CD4-positive, alpha-beta T cell treated with Interleukin-6 for 4 hours (primary cell): ENCODE measurements around the gene CYP4A11.
"Not testable (repeated sequence)": the region's sequence is repeated elsewhere in the genome, so short reads cannot be mapped to it uniquely, and the experiment has no call there.

Experiments
- DNase-seq: peaks from one replicate; pipeline ENCODE4 v3.0.0-alpha.2; 2020; ENCODE audit warnings: mixed read lengths

Gene CYP4A11, protein sequence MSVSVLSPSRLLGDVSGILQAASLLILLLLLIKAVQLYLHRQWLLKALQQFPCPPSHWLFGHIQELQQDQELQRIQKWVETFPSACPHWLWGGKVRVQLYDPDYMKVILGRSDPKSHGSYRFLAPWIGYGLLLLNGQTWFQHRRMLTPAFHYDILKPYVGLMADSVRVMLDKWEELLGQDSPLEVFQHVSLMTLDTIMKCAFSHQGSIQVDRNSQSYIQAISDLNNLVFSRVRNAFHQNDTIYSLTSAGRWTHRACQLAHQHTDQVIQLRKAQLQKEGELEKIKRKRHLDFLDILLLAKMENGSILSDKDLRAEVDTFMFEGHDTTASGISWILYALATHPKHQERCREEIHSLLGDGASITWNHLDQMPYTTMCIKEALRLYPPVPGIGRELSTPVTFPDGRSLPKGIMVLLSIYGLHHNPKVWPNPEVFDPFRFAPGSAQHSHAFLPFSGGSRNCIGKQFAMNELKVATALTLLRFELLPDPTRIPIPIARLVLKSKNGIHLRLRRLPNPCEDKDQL

DNA sequence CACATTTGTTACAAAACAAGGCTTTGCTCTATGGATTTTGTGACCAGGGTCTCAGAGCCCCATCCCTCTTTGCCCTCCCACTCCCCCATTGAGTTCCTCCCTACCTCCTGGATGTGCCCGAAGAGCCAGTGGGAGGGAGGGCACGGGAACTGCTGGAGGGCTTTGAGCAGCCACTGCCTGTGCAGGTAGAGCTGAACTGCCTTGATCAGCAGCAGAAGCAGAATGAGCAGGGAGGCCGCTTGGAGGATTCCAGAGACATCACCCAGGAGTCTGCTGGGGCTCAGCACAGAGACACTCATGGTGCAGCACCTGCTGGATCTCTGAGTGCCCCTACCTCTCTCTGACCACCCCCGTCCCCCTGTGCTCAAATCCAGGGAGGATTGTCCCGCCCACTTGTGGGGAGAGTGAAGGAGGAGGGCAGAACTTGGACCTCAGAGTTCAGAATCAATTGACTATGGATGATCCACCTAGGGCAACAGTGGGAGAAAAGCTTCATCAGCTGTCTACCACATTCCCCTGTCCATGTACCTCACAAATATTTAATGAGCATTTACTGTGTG lies at the start of gene CYP4A11:
CYP4A11 (minus strand) TSS at position 342 of the 560 bp plus-strand sequence; CDS start at position 299, 43 bp downstream.
- DNase-seq, result no peak

DNA sequence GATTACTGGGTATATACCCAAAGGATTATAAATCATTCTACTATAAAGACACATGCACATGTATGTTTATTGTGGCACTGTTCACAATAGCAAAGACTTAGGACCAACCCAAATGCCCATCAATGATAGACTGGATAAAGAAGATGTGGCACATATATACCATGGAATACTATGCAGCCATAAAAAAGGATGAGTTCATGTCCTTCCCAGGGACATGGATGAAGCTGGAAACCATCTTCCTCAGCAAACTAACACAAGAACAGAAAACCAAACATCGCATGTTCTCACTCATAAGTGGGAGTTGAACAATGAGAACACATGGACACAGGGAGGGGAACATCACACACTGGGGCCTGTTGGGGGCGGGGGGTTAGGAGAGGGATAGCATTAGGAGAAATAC lies 49.3 kb upstream of the CYP4A11 start:
- not testable (repeated sequence) for DNase-seq

DNA sequence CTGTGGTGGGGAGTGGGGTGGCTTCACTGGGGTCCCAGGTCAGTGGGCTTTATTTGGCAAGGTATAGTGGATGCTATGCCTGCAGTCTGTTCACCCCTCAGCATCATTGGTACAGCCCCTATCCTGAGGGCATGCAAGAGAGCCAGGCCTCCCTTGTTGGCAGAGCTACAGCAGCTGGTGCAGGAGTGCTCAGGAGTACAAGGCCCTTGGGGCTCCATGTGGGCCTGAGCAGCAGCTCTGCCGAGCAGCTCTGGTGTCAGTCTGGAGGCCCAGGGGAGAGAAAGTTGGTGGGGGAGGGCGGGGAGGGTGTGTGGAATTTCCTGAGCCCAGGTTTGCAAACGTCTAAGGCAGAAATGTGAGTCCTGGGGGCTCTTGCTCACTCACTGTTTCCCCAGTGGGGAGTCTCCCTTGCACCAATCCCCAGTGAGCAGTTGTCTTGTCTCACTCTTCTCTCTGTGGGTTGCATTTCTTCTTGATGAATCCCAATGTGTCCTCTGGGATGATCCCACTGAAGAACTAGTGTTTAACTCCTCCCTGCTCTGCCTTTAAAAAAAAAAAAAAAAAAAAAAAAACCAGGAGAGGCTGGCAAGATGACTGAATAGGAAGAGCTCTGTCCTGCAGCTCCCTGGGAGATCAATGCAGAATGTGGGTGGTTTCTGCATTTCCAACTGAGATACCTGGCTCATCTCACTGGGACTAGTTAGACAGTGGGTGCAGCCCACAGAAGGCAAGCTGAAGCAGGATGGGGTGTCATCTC lies 42.7 kb upstream of the CYP4A11 start:
- no peak for DNase-seq

DNA sequence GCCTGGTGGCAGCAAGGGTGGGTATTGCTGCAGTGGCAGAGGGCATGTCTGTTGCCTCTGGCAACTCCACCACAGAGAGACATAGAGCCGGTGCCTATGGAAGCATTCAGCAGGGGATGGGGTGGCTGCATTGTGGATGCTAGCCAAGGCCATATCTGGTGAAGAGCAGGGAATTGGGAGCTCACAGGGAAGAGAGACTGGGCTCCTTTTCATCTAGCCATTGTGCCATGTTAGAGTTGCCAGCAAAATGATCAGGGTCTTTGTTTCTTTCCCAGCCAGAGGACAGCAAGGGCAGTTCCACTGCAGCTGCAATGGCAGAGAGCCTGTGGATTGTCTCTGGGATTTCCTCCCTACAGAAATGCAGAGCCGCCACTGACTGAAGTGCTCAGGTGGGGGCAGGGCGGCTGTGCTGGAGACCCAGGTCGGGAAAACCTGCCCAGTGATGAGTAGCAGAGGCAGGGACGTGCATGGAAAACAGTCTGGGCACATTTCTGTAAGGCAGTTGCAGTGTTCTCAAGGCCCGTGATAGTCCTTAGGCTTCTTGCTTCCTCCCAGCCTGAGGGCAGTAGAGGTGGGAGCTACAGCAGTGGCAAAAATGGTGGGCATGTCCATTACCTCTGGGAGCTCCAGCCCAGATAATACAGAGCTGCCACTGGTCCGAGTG lies 42.0 kb upstream of the CYP4A11 start:
- no peak for DNase-seq

DNA sequence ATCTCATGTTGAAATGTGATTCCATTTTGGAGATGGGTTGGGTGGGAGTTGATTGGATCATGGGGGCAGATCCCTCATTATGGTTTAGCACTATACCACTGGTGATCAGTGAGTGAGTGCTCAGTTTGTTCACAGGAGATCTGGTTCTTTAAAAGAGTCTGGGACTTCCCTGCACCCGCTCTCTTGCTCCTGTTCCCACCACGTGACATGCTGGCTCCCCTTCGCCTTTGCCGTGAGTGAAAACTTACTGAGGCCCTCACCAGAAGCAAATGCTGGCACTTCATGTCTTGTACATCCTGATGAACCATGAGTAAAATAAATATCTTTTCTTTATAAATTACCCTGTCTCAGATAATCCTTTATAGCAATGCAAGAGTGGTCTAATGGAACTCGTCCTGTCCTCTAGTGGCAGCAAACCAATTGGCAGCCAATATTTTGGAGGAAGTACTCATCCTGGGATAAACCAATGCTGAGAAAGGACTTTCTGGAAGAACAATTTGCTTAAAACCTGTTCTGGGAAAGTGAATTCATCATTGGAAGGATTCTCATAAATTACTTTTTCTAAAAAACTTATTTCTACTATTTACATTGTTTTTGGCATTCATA lies 27.8 kb upstream of the CYP4A11 start:
- no peak for DNase-seq

DNA sequence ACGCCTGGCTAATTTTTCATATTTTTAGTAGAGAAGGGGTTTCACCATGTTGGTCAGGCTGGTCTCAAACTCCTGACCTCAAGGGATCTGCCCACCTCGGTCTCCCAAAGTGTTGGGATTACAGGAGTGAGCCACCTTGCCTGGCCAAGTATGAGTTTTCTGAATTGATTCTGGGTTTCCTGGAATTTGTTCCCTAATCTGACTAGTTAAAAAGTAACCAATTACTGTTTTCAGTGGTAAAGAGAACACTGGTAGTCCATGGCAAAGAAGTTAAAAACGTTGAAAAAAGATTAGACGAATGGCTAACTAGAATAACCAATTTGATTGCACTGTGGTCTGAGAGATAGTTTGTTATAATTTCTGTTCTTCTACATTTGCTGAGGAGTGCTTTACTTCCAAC lies 21.0 kb upstream of the CYP4A11 start:
- not testable (repeated sequence) for DNase-seq

DNA sequence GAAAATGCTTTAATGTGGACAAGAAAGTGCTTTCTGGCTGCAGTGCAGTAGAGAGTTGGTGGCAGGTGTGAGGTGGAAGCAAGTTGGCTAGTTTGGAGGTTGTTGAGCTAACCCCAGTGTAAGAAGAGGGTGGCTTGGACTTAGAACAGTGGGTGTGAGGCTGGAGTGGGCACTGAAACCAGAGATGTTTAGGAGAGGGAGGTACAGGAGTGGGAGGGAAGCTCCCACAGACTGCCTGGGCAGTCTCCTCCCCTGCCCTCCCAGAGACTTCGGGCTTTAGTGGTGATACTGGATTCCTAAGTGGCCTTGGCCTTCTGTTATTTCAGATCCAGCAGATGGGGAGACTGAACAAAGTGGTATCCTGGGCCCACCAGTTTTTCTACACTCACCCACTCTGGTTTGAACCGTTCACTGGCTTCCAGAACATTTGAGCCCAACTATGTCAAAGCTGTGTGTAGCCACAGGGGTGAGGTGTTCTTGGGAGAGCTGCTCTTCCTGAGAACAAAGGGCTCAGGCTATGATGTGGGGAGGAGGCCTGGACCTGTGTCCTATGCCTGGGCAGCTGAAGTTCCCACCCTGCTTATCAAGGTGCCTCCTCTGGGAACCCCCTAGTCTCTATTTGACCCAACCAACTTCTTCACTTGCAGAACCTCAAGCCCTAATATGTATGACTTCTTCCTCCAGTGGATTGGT lies 19.9 kb upstream of the CYP4A11 start:
- no peak for DNase-seq

DNA sequence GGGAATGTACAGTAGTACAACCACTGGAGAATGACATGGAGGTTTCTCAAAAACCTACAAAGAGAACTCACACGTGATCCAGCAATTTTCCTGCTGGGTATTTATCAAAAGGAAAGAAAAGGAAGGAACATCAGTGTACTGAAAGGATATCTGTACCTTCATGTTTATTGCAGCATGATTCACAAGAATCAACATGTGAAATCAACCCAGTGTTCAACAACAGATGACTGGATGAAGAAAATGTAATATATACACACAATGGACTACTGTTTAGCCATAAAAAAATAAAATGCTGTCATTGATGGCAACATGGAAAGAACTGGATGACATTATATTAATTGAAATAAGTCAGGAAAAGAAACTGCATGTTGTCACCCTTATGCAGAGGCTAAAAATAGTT lies 19.0 kb upstream of the CYP4A11 start:
- DNase-seq, result no peak

DNA sequence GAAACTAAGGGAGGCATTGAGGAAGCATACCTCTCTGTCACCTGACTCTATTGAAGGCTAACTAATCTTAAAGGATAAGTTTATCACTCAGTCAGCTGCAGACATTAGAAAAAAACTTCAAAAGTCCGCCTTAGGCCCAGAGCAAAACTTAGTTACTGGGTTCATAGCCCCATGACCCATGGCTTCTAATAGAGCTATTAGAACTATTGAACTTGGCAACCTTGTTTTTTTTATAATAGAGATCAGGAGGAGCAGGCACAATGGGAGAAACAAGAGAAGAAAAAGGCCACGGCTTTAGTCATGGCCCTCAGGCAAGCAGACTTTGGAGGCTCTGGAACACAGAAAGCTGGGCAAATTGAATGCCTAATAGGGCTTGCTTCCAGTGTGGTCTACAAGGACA lies 13.8 kb upstream of the CYP4A11 start:
- not testable (repeated sequence) for DNase-seq

DNA sequence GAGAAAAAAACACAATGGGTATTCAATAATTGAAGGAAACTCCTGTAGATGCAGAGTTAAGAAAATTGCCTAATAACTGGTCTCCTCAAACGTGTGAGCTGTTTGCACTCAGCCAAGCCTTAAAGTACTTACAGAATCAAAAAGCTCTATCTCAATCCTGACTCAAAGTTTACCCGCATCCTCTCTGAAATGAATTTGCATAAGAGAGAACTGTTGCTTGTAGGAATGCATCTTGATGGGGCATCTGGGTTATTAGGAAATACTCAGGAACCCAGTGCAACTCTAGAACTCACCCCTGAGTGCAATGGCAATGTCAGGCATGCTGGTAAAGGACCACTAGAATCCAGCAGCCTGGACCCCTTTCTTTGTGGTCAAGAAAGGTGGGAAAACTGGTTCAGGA lies 12.6 kb upstream of the CYP4A11 start:
- not testable (repeated sequence) for DNase-seq

DNA sequence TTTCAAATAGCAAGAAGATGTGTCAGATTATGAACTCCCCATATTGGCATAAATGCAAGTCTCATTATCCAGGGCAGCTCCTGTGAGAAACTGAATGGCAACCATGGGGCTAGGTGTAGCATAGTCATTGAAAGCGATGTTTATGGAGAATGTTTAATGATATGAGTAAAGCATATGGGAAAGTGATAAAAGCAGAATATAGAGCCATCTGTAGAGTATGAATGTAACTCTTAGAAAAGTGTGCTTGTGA lies 8.1 kb upstream of the CYP4A11 start:
- DNase-seq, result not testable (repeated sequence)

DNA sequence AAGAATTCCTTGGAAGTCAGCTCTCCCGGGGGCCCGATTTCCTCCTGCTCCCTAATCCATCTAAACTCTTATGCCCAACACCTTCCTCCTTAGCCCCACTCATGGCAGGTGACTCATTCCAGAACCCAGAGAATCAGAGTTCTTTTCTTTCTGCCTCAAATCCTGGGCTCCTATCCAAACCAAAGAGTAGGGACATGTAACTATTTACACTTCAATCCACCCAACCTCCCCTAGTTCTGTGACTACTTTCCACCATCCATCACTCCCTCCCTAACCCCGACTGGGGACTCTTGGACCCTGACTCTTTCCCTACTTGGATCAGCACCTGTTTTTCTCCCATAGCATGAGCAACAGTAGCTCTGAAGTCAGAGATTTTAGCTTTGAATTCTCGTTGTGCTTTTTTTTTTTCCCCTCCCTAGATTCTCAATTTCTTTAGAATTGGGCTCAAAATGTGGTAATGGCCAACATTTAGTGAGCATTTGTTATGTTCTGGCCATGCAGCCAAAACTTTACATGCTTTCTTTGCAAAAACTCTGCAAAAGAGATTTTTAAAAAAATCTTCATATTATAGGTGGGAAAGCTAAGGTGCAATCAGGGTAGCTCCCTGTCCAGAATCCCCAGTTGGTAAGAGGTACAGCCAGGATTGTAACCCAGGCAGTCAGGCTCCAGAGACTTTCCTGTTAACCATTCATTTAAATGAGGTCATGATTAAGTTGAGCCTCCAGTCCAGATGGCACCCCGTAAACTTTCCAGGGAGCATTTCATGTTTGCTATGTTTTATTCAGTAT lies 7.5 kb upstream of the CYP4A11 start:
- no peak for DNase-seq

DNA sequence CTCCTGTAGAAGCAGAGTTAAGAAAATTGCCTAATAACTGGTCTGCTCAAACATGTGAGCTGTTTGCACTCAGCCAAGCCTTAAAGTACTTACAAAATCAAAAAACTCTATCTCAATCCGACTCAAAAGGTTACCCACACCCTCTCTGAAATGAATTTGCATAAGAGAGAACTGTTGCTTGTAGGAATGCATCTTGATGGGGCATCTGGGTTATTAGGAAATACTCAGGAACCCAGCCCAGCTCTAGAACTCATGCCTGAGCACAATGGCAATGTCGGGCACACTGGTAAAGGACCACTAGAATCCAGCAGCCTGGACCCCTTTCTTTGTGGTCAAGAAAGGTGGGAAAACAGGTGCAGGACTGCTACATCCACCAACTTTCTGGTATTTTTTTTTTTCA lies 6.4 kb upstream of the CYP4A11 start:
- not testable (repeated sequence) for DNase-seq

DNA sequence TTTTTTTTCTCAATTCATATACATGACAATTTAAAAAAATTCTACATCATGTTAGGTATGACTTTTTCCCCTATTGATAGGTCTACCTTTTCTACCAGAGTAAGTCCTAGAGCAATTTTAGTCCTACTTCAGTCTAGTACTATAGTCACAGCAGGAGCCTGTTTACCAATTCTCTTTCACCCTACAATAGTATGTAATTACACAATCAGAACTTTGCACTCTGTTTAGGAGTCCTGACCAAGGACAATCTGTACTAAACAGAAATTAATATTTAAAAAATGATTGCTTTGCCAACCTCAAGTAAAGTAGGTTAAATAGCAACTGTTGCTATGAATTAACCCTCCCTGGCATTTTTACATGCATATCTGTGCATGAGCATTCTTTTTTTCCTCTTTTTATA lies 810 bp upstream of the CYP4A11 start:
- no peak for DNase-seq

DNA sequence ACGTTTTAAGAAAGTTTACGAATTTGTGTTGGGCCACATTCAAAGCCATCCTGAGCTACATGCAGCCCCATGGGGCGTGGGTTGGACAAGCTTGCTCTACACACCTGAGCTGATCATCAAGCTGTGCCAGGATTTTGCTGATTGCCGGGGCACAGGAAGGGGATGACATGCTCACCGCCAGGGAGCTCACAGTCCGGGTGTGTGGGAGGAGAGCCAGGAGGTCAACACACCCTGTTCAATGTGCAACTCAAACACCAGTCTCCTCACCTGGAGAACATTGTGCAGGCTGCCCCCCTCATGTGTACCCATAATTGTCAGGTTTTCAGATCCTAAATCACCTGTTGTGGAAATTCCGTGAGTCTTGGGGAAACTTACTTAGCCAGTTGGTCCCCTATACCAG lies 969 bp downstream of the CYP4A11 start:
- DNase-seq, result no peak

DNA sequence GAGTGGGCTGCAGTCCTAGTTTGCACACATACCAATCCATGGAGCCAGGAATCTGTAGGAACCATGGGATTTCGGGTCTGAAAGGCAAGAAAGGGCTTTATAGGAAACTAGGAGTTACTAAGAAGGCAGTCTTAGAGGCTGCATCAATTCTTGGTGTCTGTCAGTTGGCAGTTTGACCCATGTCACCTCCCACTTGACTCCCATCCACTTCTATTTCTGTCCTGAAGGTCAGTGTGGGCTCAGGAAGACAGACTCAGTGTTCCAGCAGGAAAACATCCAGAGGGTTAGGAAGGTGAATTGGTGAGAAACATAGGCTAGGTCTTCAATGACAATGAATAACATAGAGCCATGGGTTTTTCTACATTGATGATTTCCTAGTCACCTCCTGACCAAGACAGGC lies 4.0 kb downstream of the CYP4A11 start:
- DNase-seq, result no peak

DNA sequence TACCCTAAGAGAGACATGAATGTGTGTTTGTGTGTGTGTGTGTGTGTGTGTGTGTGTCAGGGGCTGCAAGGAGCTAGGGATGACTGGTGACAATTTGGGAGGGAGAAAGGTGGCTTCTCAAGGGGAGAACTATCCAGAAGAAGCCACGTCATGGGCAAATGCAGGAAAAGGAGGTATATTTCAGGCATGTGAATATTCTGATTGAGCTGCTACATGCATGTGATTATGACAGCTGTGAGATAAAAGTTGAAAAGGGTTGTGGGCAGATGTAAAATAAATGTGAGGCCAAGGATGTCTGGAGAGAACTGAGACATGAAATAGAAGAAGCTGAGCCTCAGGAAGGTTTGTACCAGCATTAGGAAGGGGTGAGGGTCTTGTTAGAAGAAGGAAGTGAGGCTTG lies 4.5 kb downstream of the CYP4A11 start:
- no peak for DNase-seq

DNA sequence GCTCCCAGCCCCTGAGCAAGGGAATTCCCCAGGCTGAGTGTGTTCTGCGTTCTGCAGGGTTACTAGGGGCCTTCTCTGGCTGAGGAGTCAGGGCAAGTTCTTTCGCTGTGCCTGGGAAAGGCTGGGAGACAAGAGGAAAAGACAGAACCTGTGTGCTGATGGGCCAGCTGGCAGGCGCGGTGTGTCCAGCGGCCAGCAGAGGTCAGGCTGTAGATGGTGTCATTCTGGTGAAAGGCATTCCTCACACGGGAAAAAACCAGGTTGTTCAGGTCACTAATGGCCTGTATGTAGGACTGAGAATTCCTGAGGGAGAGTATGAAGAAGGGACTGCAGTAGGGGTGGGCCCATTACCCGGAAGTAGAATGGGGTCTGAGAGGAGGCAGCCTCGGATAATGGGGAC lies 6.4 kb downstream of the CYP4A11 start:
- not testable (repeated sequence) for DNase-seq

DNA sequence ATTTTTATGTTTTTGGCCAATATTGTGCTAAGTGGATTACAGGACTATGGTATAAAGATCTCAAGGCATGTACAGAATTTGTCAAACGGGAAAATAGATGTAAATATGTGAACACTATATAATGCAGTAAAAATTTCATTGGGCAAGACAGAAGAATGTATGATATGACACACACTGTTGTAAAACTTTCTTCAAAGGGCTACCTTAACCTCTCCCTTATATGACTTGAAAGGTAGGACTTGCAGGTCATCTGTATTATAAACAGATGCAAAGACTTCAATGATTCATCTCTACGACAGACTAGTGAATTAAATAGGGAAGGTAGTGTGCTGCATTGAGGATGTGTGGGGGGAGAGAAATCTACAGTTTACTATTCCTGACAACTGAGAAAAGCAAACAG lies 9.3 kb downstream of the CYP4A11 start:
- DNase-seq, result not testable (repeated sequence)

DNA sequence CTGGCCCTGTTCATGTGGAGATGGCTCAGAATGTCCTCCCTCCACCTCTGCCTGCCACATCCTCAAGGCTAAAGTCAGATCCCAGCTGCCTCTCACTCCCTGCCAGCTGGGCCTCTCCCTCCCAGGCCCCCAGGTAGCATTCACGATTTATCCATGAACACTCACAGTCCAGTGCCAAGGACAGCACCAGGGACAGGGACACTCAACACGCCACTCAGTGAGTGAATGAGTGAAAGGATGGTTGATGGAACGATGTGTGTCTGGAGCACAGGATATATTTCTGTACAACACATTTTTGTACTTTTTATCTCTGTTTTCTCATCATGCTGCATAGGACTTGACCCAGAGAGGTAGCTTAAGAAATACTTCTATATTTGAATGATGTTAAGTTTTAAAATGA lies 10.1 kb downstream of the CYP4A11 start:
- no peak for DNase-seq

DNA sequence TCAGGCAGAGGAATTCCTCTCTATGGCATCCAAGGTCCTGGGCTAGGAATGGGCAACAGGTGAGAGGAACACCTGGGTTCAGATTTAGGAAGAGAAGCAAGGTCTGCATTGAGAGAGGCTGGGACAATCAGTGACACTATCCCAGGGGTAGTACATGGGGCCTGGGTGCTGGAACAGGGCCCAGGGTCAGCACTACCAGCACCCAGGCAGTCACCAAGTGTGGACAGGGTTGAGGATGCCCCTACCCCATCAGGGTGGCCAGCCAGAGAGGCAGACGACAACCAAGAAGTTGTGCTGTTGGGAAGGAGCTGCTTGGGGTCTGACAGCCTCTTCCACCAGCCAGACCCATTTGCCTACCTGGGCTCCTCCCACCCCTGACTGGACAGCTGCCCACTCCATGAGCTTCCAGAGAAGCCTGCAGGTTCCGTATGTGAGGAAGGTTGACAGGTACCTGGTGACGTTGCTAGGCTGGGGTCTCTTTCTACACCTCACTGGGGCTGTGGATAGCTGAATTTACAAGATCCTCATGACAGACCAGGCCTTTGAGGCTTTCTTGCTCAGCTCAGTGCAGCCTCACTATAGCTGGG lies 13.9 kb downstream of the CYP4A11 start:
- DNase-seq, result no peak
